HG02973 (cell line): ENCODE results near the gene C19orf47.
"Not testable (repeated sequence)": the region's sequence is repeated elsewhere in the genome, so short reads cannot be mapped to it uniquely, and the experiment has no call there.

ENCODE experiments used
- ATAC-seq: cut with Tn5 transposase; IDR thresholded peaks from one replicate; pipeline ENCODE4 v1.9.1; 2021; ENCODE audit warnings: moderate library complexity; ENCODE audit not compliant: unreplicated experiment

Gene C19orf47

GRCh38 chr19:40377876-40378385 lies 29.7 kb upstream of the C19orf47 start:
- ATAC-seq: no peak

- ATAC-seq: no peak
These were observed 28.2 kb upstream of the C19orf47 start for GRCh38 chr19:40376286-40376862.

GRCh38 chr19:40374084-40374483 lies 25.9 kb upstream of the C19orf47 start:
- ATAC-seq: no peak

GRCh38 chr19:40371802-40372122 lies 23.6 kb upstream of the C19orf47 start:
- ATAC-seq: no peak

- ATAC-seq: no peak
These were observed 23.0 kb upstream of the C19orf47 start for GRCh38 chr19:40370997-40371801.

GRCh38 chr19:40370253-40370652 lies 22.1 kb upstream of the C19orf47 start:
- ATAC-seq: not testable (repeated sequence)

- no peak for ATAC-seq
These were observed 21.6 kb upstream of the C19orf47 start for GRCh38 chr19:40369797-40370196.

- no peak for ATAC-seq
These were observed 19.6 kb upstream of the C19orf47 start for GRCh38 chr19:40367577-40368434.

- no peak for ATAC-seq
These were observed 18.7 kb upstream of the C19orf47 start for GRCh38 chr19:40366697-40367561.

GRCh38 chr19:40365613-40366401 lies 17.6 kb upstream of the C19orf47 start:
- no peak for ATAC-seq

- no peak for ATAC-seq
These were observed 16.8 kb upstream of the C19orf47 start for GRCh38 chr19:40365010-40365409.

GRCh38 chr19:40363069-40363468 lies 14.9 kb upstream of the C19orf47 start:
- no peak for ATAC-seq

- ATAC-seq: no peak
These were observed 14.0 kb upstream of the C19orf47 start for GRCh38 chr19:40362160-40362559.

GRCh38 chr19:40360708-40361241 lies 12.6 kb upstream of the C19orf47 start:
- no peak for ATAC-seq

GRCh38 chr19:40360020-40360707 lies 12.0 kb upstream of the C19orf47 start:
- ATAC-seq: no peak

GRCh38 chr19:40358773-40359172 lies 10.6 kb upstream of the C19orf47 start:
- no peak for ATAC-seq

- ATAC-seq: no peak
These were observed 9.4 kb upstream of the C19orf47 start for GRCh38 chr19:40357640-40358039.

- no peak for ATAC-seq
These were observed 8.7 kb upstream of the C19orf47 start for GRCh38 chr19:40356681-40357595.
